Body of pancreas (tissue), 4 donors: ENCODE measurements around the gene DENND4A. TPM values are rescaled to one million over a fixed set of nuclear protein-coding genes. Genes with fewer than 3 reads are reported as not detected.

Source experiments
- ATAC-seq: fragments of 150-250 bp; one replicate; pipeline ENCODE4 v1.9.1; 2016
- DNase-seq, 4 donors: peaks; one replicate each; pipeline ENCODE4 v3.0.0-alpha.2; 2019
- H3K27ac ChIP-seq, 4 donors: fragments of 200-600 bp; sonication (generic); 1 replicate in 3 of 4; 2 replicates in 1 of 4; pipeline versions ENCODE4 v1.5.1 to v1.6.1; 2016 to 2019; ENCODE audit warnings: mild to moderate bottlenecking in 1 of 4, mixed read lengths in 1 of 4, moderate library complexity in 1 of 4
- H3K27me3 ChIP-seq, 2 donors: fragments of 200-600 bp; sonication (generic); one replicate each; pipeline ENCODE4 v1.6.0; 2016; ENCODE audit warnings: mild to moderate bottlenecking in 1 of 2
- H3K36me3 ChIP-seq, 2 donors: fragments of 200-600 bp; sonication (generic); replicated peaks in 1 of 2; 2 replicates each; pipeline ENCODE4 v1.5.1; 2016; ENCODE audit warnings: low read depth in 2 of 2; ENCODE audit not compliant: insufficient read depth in 1 of 2
- H3K4me1 ChIP-seq: fragments of 200-600 bp; sonication (generic); one replicate; pipeline ENCODE4 v1.6.0; 2016
- H3K4me3 ChIP-seq, 2 donors: fragments of 200-600 bp; sonication (generic); 1 replicate in 1 of 2; 2 replicates in 1 of 2; pipeline ENCODE4 v1.5.1; 2016 to 2019
- H3K9me3 ChIP-seq, 3 donors: fragments of 200-600 bp; sonication (generic); 1 replicate in 2 of 3; 2 replicates in 1 of 3; pipeline ENCODE4 v1.5.1; 2016
- CTCF ChIP-seq, 7 experiments: fragments of 450-650 bp in 4 of 7; fragments of 200-600 bp in 3 of 7; sonication (generic) in 3 of 7; IDR thresholded peaks; one replicate each; pipeline ENCODE4 v1.5.1; 2016 to 2019; ENCODE audit warnings: antibody characterized with exemption in 7 of 7
- POLR2A ChIP-seq, 3 donors: fragments of 450-650 bp; IDR thresholded peaks; one replicate each; pipeline ENCODE4 v1.6.1; 2016; ENCODE audit warnings: antibody characterized with exemption in 3 of 3, mild to moderate bottlenecking in 2 of 3
- WGBS, 2 donors: methylation state at CpG; one replicate each; pipeline ENCODE4 v1.1.5; 2017; 5-methylcytosine and 5-hydroxymethylcytosine counted together
- intact Hi-C: fragments of 100-400 bp; cut with DNase I; formaldehyde crosslinking; loops from one replicate; pipeline ENCODE4 v1.15.1; 2023
- total RNA-seq, 2 donors: library from RNA; depleted of rRNA; stranded (reverse); fragments of >200 nt; gene quantifications; one replicate each; pipeline ENCODE4 v1.1.0, GENCODE V29; 2016

DENND4A gene
- total RNA-seq, 2 donors from 2014 or later = 45.7 to 59.3 TPM

- DNase-seq = no peak
- intact Hi-C loops = no loop called here
Measured at GRCh38 chr15:65730549-65731172, 61.4 kb downstream of the DENND4A start.

GRCh38 chr15:65724464-65725215 lies 67.5 kb downstream of the DENND4A start:
- no peak for ATAC-seq
- H3K36me3 ChIP-seq = peaks cover 0 to 19% of the 10 kb centered on the region in 2 donors

More at GRCh38 chr15:65730549-65731172, 61.4 kb downstream of the DENND4A start:
- Histone ChIP-seq H3K27ac (no peak overlapping the region), H3K27me3 (no peaks in the 10 kb centered on the region), H3K9me3 (no peaks in the 10 kb centered on the region), H3K36me3 (peaks cover 0 to 20% of the 10 kb centered on the region in 2 donors), H3K4me1 (no peaks in the 10 kb centered on the region), H3K4me3 (no peak overlapping the region)
- ATAC-seq = no peak
- 92 to 98% methylated on average over 2 of the region's 2 CpGs for WGBS, 2 donors
- TF ChIP-seq POLR2A (IDR thresholded peaks at IDR 0.05) (no peak), CTCF (IDR thresholded peaks at IDR 0.05) (no peak)

GRCh38 chr15:65723876-65724275 lies 68.2 kb downstream of the DENND4A start:
- Histone ChIP-seq H3K27ac (no peak overlapping the region), H3K4me3 (no peak overlapping the region), H3K9me3 (no peaks in the 10 kb centered on the region), H3K4me1 (no peaks in the 10 kb centered on the region), H3K36me3 (peaks cover 0 to 16% of the 10 kb centered on the region in 2 donors), H3K27me3 (no peaks in the 10 kb centered on the region)
- TF ChIP-seq POLR2A (IDR thresholded peaks at IDR 0.05) (no peak), CTCF (IDR thresholded peaks at IDR 0.05) (no peak)
- ATAC-seq (no peak), DNase-seq (no peak)
- WGBS, 2 donors = 88 to 91% methylated on average over 5 of the region's 5 CpGs
- intact Hi-C loops = no loop called here

More at GRCh38 chr15:65724464-65725215, 67.5 kb downstream of the DENND4A start:
- no peak for TF ChIP-seq POLR2A (IDR thresholded peaks at IDR 0.05)
- no peak for TF ChIP-seq CTCF (IDR thresholded peaks at IDR 0.05)
- WGBS, 2 donors = 81 to 87% methylated on average over 3 of the region's 3 CpGs
- intact Hi-C loops = no loop called here
- H3K4me1 ChIP-seq = no peaks in the 10 kb centered on the region
- H3K9me3 ChIP-seq = no peaks in the 10 kb centered on the region
- H3K4me3 ChIP-seq = no peak overlapping the region
- DNase-seq = no peak
- no peaks in the 10 kb centered on the region for H3K27me3 ChIP-seq
- no peak overlapping the region for H3K27ac ChIP-seq

- Histone ChIP-seq H3K4me3 (no peak overlapping the region), H3K36me3 (peaks cover 0 to 7% of the 10 kb centered on the region in 2 donors), H3K27ac (no peak overlapping the region), H3K9me3 (no peaks in the 10 kb centered on the region), H3K4me1 (no peaks in the 10 kb centered on the region), H3K27me3 (no peaks in the 10 kb centered on the region)
- intact Hi-C loops = no loop called here
- WGBS, 2 donors = 95 to 97% methylated on average over 5 of the region's 5 CpGs
- ATAC-seq (no peak), DNase-seq (no peak)
- no peak for TF ChIP-seq CTCF (IDR thresholded peaks at IDR 0.05)
- no peak for TF ChIP-seq POLR2A (IDR thresholded peaks at IDR 0.05)
Measured at GRCh38 chr15:65722191-65722590, 69.9 kb downstream of the DENND4A start.
